ENCODE results near the gene BPHL. TPM values are rescaled to one million over a fixed set of nuclear protein-coding genes. Genes with fewer than 3 reads are reported as not detected.
A peak's percentile ranks its signal among the peaks of the same experiment; 100 is the strongest.

BPHL gene
- total and polyA plus RNA-seq, 2 experiments from 2014 or later, result 22.8 to 45.5 TPM

DNA sequence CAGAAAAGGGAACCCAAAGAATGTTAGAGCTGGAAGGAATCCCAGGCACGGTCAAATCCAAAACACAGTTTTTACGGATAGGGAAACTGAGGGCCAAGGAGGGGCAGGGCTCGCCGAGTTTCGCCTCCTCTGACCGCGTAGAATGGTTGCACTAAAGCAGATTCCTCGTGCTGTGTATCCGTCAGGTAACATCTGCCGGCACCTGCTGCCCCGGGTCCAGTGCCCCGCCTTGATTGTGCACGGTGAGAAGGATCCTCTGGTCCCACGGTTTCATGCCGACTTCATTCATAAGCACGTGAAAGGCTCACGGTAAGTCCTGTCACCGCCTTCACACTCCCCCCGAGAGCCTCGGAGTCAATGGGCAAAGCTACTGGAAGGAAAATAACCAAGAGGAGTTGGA, 21.7 kb downstream of the BPHL start (continued):
- TF ChIP-seq ZNF114 (CRISPR knock-in tag; IDR thresholded peaks at IDR 0.05), result no peak
- no peak for TF ChIP-seq EZH2phosphoT487 (IDR thresholded peaks at IDR 0.05; ENCODE audit: unreplicated experiment)
- no peak for TF ChIP-seq STAT1 (IDR thresholded peaks at IDR 0.05; ENCODE audit: unreplicated experiment)
- TF ChIP-seq, protein P1, sequence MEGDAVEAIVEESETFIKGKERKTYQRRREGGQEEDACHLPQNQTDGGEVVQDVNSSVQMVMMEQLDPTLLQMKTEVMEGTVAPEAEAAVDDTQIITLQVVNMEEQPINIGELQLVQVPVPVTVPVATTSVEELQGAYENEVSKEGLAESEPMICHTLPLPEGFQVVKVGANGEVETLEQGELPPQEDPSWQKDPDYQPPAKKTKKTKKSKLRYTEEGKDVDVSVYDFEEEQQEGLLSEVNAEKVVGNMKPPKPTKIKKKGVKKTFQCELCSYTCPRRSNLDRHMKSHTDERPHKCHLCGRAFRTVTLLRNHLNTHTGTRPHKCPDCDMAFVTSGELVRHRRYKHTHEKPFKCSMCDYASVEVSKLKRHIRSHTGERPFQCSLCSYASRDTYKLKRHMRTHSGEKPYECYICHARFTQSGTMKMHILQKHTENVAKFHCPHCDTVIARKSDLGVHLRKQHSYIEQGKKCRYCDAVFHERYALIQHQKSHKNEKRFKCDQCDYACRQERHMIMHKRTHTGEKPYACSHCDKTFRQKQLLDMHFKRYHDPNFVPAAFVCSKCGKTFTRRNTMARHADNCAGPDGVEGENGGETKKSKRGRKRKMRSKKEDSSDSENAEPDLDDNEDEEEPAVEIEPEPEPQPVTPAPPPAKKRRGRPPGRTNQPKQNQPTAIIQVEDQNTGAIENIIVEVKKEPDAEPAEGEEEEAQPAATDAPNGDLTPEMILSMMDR (conservative IDR thresholded peaks at IDR 0.05; ENCODE audit: low read depth in 2 of 2), result no peak
- TF ChIP-seq EZH2 (IDR thresholded peaks at IDR 0.05; ENCODE audit: low read depth, unreplicated experiment), result no peak
- TF ChIP-seq POLR2AphosphoS5 (IDR thresholded peaks at IDR 0.05; ENCODE audit: low read depth), result no peak

DNA sequence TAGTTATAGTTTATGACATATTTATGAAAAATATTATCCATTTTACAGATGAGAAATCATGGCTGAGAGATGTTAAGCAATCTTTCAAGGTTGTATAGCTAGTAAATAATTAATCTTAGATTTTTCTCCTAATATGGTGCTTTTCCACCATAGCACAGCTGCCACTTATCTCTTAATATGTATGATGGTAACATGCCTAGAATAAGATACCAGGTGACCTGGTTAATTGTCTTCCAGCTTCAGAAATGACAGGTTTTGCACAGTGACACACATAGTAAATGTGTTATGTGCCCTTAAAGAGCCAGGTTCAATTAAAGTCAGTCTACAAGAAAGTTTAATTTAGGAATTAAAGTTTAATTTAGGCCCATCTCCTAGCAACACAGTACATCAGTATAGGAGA, 24.0 kb downstream of the BPHL start:
- ATAC-seq (no peak), DNase-seq (ENCODE audit: low spot score) (no peak)
- Mint-ChIP-seq H3K4me1 (peaks cover 20% of the 10 kb centered on the region), H3K27ac (no peak overlapping the region), H3K4me3 (no peak overlapping the region), H3K27me3 (ENCODE audit: insufficient read depth, low read depth, poor library complexity) (peaks cover 14% of the 10 kb centered on the region), H3K36me3 (ENCODE audit: low read depth) (peaks cover 76% of the 10 kb centered on the region), H3K9me3 (peaks cover 8% of the 10 kb centered on the region)
- Histone ChIP-seq H3K9me2 (ENCODE audit: insufficient read depth) (no peaks in the 10 kb centered on the region), H3K27me3 (ENCODE audit: insufficient read depth) (no peaks in the 10 kb centered on the region), H3K36me3 (ENCODE audit: insufficient read depth) (peaks cover 17% of the 10 kb centered on the region), H3K79me2 (replicated peaks; ENCODE audit: insufficient read depth) (no peaks in the 10 kb centered on the region; the same call in 1 of the 2 replicates), H3K4me1 (ENCODE audit: insufficient read depth) (peaks cover 15% of the 10 kb centered on the region), H2AFZ (no peak overlapping the region), H3F3A (replicated peaks; ENCODE audit: low read depth) (peaks cover 18% of the 10 kb centered on the region; the same call in 1 of the 2 replicates), H3K4me2 (no peak overlapping the region), H3K4me3 (no peak overlapping the region), H4K20me1 (replicated peaks; ENCODE audit: insufficient read depth) (no peaks in the 10 kb centered on the region), H3K27ac (ENCODE audit: low read depth) (peak overlapping the region; percentile 8; the same call in 1 of the 2 replicates)
- TF ChIP-seq, protein P2, sequence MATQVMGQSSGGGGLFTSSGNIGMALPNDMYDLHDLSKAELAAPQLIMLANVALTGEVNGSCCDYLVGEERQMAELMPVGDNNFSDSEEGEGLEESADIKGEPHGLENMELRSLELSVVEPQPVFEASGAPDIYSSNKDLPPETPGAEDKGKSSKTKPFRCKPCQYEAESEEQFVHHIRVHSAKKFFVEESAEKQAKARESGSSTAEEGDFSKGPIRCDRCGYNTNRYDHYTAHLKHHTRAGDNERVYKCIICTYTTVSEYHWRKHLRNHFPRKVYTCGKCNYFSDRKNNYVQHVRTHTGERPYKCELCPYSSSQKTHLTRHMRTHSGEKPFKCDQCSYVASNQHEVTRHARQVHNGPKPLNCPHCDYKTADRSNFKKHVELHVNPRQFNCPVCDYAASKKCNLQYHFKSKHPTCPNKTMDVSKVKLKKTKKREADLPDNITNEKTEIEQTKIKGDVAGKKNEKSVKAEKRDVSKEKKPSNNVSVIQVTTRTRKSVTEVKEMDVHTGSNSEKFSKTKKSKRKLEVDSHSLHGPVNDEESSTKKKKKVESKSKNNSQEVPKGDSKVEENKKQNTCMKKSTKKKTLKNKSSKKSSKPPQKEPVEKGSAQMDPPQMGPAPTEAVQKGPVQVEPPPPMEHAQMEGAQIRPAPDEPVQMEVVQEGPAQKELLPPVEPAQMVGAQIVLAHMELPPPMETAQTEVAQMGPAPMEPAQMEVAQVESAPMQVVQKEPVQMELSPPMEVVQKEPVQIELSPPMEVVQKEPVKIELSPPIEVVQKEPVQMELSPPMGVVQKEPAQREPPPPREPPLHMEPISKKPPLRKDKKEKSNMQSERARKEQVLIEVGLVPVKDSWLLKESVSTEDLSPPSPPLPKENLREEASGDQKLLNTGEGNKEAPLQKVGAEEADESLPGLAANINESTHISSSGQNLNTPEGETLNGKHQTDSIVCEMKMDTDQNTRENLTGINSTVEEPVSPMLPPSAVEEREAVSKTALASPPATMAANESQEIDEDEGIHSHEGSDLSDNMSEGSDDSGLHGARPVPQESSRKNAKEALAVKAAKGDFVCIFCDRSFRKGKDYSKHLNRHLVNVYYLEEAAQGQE (IDR thresholded peaks at IDR 0.05; ENCODE audit: unreplicated experiment), result no peak
- TF ChIP-seq, protein P1 (conservative IDR thresholded peaks at IDR 0.05; ENCODE audit: low read depth in 2 of 2), result no peak
- TF ChIP-seq EZH2phosphoT487 (IDR thresholded peaks at IDR 0.05; ENCODE audit: unreplicated experiment) (no peak), CREB1 (CRISPR knock-in tag; IDR thresholded peaks at IDR 0.05; ENCODE audit: low read depth) (no peak), ETS1 (IDR thresholded peaks at IDR 0.05) (no peak), JUNB (IDR thresholded peaks at IDR 0.05; ENCODE audit: unreplicated experiment) (no peak)
